MM.1S (cell line): ENCODE measurements around the gene DYNLT3.

Source experiments
- DNase-seq: peaks from one replicate; pipeline ENCODE4 v3.0.0-alpha.2; 2015
- H2AFZ ChIP-seq: fragments of 300-600 bp; sonication (generic); 2 replicates; pipeline ENCODE4 v1.6.0; 2016; ENCODE audit warnings: antibody characterized with exemption, low read length
- H3F3A ChIP-seq: fragments of 300-600 bp; sonication (generic); 2 replicates; pipeline ENCODE4 v1.6.1; 2016; ENCODE audit warnings: mild to moderate bottlenecking, antibody characterized with exemption, low read length, moderate library complexity, mixed read lengths; ENCODE audit not compliant: insufficient read depth
- H3K27ac ChIP-seq: fragments of 300-600 bp; sonication (generic); 2 replicates; pipeline ENCODE4 v1.5.1; 2016; ENCODE audit warnings: mild to moderate bottlenecking, low read length
- H3K27me3 ChIP-seq: fragments of 300-600 bp; sonication (generic); replicated peaks from 2 replicates; pipeline ENCODE4 v1.6.0; 2016; ENCODE audit warnings: low read length; ENCODE audit not compliant: insufficient read depth
- H3K36me3 ChIP-seq: fragments of 300-600 bp; sonication (generic); replicated peaks from 2 replicates; pipeline ENCODE4 v1.6.1; 2016; ENCODE audit warnings: mild to moderate bottlenecking, low read length, mixed read lengths; ENCODE audit not compliant: insufficient read depth
- H3K4me1 ChIP-seq: fragments of 300-600 bp; sonication (generic); 2 replicates; pipeline ENCODE4 v1.6.1; 2016; ENCODE audit warnings: low read length, mixed read lengths
- H3K4me2 ChIP-seq: fragments of 300-600 bp; sonication (generic); 2 replicates; pipeline ENCODE4 v1.6.0; 2016; ENCODE audit warnings: low read depth, low read length
- H3K4me3 ChIP-seq: fragments of 300-600 bp; sonication (generic); 2 replicates; pipeline ENCODE4 v1.5.1; 2016; ENCODE audit warnings: low read length, mixed read lengths
- H3K79me2 ChIP-seq: fragments of 300-600 bp; sonication (generic); 2 replicates; pipeline ENCODE4 v1.6.1; 2016; ENCODE audit warnings: mixed run types, low read length, mixed read lengths
- H3K9ac ChIP-seq: fragments of 300-600 bp; sonication (generic); 2 replicates; pipeline ENCODE4 v1.6.1; 2016; ENCODE audit warnings: low read length, mixed read lengths
- H3K9me2 ChIP-seq: fragments of 300-600 bp; sonication (generic); replicated peaks from 2 replicates; pipeline ENCODE4 v1.6.1; 2016; ENCODE audit warnings: mild to moderate bottlenecking, low read length, mixed read lengths; ENCODE audit not compliant: insufficient read depth
- H3K9me3 ChIP-seq: fragments of 300-600 bp; sonication (generic); replicated peaks from 2 replicates; pipeline ENCODE4 v1.6.1; 2016; ENCODE audit warnings: mild to moderate bottlenecking, low read length, mixed read lengths; ENCODE audit not compliant: insufficient read depth
- H4K20me1 ChIP-seq: fragments of 300-600 bp; sonication (generic); 2 replicates; pipeline ENCODE4 v1.6.1; 2016; ENCODE audit warnings: mild to moderate bottlenecking, low read length, moderate library complexity, mixed read lengths; ENCODE audit not compliant: insufficient read depth
- CTCF ChIP-seq: fragments of 300-600 bp; sonication (generic); IDR thresholded peaks from 2 replicates; pipeline ENCODE4 v1.5.1; 2016; ENCODE audit warnings: antibody characterized with exemption, low read length, mixed read lengths
- EZH2 ChIP-seq: fragments of 300-600 bp; sonication (generic); optimal IDR thresholded peaks from 2 replicates; pipeline ENCODE3; 2017; ENCODE audit warnings: low read depth, mild to moderate bottlenecking, antibody characterized with exemption, low read length, mixed read lengths
- EZH2phosphoT487 ChIP-seq: fragments of 300-600 bp; sonication (generic); IDR thresholded peaks from 2 replicates; pipeline ENCODE4 v1.6.1; 2018; ENCODE audit warnings: antibody characterized with exemption, low read length

Gene DYNLT3

DNA sequence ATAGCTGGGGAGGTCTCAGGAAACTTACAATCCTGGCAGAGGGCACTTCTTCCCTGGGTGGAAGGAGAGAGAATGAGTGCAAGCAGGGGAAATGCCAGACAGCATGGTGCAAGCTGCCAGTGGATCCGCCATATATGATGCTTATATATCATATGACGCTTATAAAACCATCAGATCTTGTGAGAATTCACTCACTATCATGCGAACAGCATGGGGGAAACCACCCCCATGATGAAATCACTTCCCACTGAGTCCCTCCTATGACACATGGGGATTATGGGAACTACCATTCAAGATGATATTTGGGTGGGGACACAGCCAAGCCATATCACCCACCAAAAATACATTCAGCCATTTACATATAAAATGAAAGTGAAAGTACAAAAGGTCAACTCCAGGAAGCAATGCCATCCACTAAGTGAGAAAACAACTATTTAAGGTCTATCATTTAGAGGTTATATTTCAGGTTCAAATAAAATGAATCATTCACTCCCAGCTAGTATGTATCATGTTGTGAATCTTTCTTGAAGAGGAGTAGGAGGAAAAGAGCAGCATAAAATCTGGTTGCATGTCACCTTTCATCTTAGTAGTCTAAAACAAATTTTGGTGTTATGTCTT, 20.3 kb upstream of the DYNLT3 start:
- TF ChIP-seq CTCF: no peak
- TF ChIP-seq EZH2phosphoT487: no peak
- TF ChIP-seq EZH2: no peak
- Histone ChIP-seq H4K20me1 (no peaks in the 10 kb centered on the region), H3K4me3 (no peak overlapping the region), H3K4me2 (no peak overlapping the region), H3K9me2 (no peaks in the 10 kb centered on the region), H3K4me1 (no peaks in the 10 kb centered on the region), H3K27me3 (no peaks in the 10 kb centered on the region), H2AFZ (no peak overlapping the region), H3K36me3 (no peaks in the 10 kb centered on the region), H3F3A (no peaks in the 10 kb centered on the region), H3K79me2 (no peaks in the 10 kb centered on the region), H3K9ac (no peak overlapping the region), H3K9me3 (no peaks in the 10 kb centered on the region), H3K27ac (no peak overlapping the region)
- DNase-seq: no peak

DNA sequence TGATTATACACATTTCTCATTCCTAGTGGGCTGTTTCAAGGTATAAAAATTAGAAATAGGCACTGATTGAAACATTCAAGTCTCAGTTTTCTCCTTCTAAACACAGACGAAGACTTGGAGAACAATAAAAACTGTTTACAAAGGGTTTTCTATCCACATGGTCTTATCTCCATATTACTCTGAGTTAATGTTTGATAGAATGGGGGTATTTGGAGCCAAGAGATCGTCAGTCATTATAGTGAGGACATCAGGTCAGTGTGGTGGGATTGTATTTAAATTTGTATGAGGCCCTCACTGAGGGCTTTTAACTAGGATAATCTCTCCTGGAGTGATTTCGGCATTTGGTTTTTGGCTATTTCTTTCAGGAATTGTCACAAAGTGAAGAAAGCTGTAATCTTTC, 16.4 kb upstream of the DYNLT3 start:
- Histone ChIP-seq H3K4me1 (no peaks in the 10 kb centered on the region), H3K27ac (no peak overlapping the region)

GRCh38 chrX:37862851-37863250, 15.5 kb upstream of the DYNLT3 start:
- Histone ChIP-seq H3F3A (no peaks in the 10 kb centered on the region), H3K27me3 (no peaks in the 10 kb centered on the region), H4K20me1 (no peaks in the 10 kb centered on the region), H3K4me3 (no peak overlapping the region), H2AFZ (no peak overlapping the region), H3K4me2 (no peak overlapping the region), H3K9me2 (no peaks in the 10 kb centered on the region), H3K79me2 (no peaks in the 10 kb centered on the region), H3K9me3 (no peaks in the 10 kb centered on the region), H3K9ac (no peak overlapping the region), H3K27ac (no peak overlapping the region), H3K36me3 (no peaks in the 10 kb centered on the region), H3K4me1 (no peaks in the 10 kb centered on the region)
- no peak for DNase-seq
- TF ChIP-seq CTCF: no peak
- TF ChIP-seq EZH2phosphoT487: no peak
- no peak for TF ChIP-seq EZH2

More for the DNA sequence above, 16.4 kb upstream of the DYNLT3 start:
- H2AFZ ChIP-seq: no peak overlapping the region
- no peaks in the 10 kb centered on the region for H3K9me2 ChIP-seq
- no peaks in the 10 kb centered on the region for H3K9me3 ChIP-seq
- H3K4me2 ChIP-seq: no peak overlapping the region
- TF ChIP-seq EZH2phosphoT487: no peak
- no peak for TF ChIP-seq EZH2
- TF ChIP-seq CTCF: no peak
- no peaks in the 10 kb centered on the region for H3K79me2 ChIP-seq
- no peak overlapping the region for H3K4me3 ChIP-seq
- H3F3A ChIP-seq: no peaks in the 10 kb centered on the region
- H3K9ac ChIP-seq: no peak overlapping the region
- H4K20me1 ChIP-seq: no peaks in the 10 kb centered on the region
- H3K36me3 ChIP-seq: no peaks in the 10 kb centered on the region
- no peaks in the 10 kb centered on the region for H3K27me3 ChIP-seq
- DNase-seq: no peak
